SU-DHL-6 (cell line): ENCODE measurements around the gene PDE1A.

Source experiments
- H2AFZ ChIP-seq: fragments of 200-600 bp; sonication (generic); 2 replicates; pipeline ENCODE4 v1.6.1; 2014; ENCODE audit warnings: low read depth, mild to moderate bottlenecking, moderate library complexity, mixed read lengths, antibody characterized with exemption, low read length; ENCODE audit not compliant: severe bottlenecking
- H3F3A ChIP-seq: fragments of 200-600 bp; shearing (Covaris generic); 2 replicates; pipeline ENCODE4 v1.6.0; 2016; ENCODE audit warnings: antibody characterized with exemption, mild to moderate bottlenecking; ENCODE audit not compliant: insufficient read depth
- H3K27ac ChIP-seq: fragments of 200-600 bp; sonication (generic); 2 replicates; pipeline ENCODE4 v1.5.1; 2016; ENCODE audit warnings: low read depth, mild to moderate bottlenecking, low read length, moderate library complexity, mixed read lengths
- H3K27me3 ChIP-seq: fragments of 200-600 bp; sonication (generic), shearing (Covaris generic); 2 replicates; pipeline ENCODE4 v1.6.0; 2014; ENCODE audit warnings: mild to moderate bottlenecking, low read length
- H3K36me3 ChIP-seq: fragments of 200-600 bp; sonication (generic); 2 replicates; pipeline ENCODE4 v1.6.1; 2014; ENCODE audit warnings: mild to moderate bottlenecking, low read length, mixed read lengths
- H3K4me2 ChIP-seq: fragments of 300-600, 200-600 bp; shearing (Covaris generic), sonication (generic); 2 replicates; pipeline ENCODE4 v1.6.0; 2014; ENCODE audit warnings: low read length, low read depth, mild to moderate bottlenecking; ENCODE audit not compliant: poor library complexity, severe bottlenecking
- H3K4me3 ChIP-seq: fragments of 200-600 bp; sonication (generic); 2 replicates; pipeline ENCODE4 v1.5.1; 2014; ENCODE audit warnings: antibody characterized with exemption, low read length, mild to moderate bottlenecking, mixed read lengths; ENCODE audit not compliant: insufficient read depth, poor library complexity, severe bottlenecking
- H3K79me2 ChIP-seq: fragments of 200-600 bp; sonication (generic); 2 replicates; pipeline ENCODE4 v1.6.1; 2014; ENCODE audit warnings: mild to moderate bottlenecking, low read length, moderate library complexity; ENCODE audit not compliant: insufficient read depth
- H3K9ac ChIP-seq: fragments of 200-600 bp; sonication (generic); 2 replicates; pipeline ENCODE4 v1.7.0; 2014; ENCODE audit warnings: mild to moderate bottlenecking, low read length
- H3K9me2 ChIP-seq: fragments of 200-600 bp; sonication (generic); replicated peaks from 2 replicates; pipeline ENCODE4 v1.6.1; 2014; ENCODE audit warnings: low read length; ENCODE audit not compliant: insufficient read depth
- H3K9me3 ChIP-seq: fragments of 200-600 bp; sonication (generic); 2 replicates; pipeline ENCODE4 v1.6.1; 2014; ENCODE audit warnings: low read length, mixed read lengths; ENCODE audit not compliant: insufficient read depth
- H4K20me1 ChIP-seq: fragments of 200-600 bp; sonication (generic); 2 replicates; pipeline ENCODE4 v1.6.1; 2014; ENCODE audit warnings: low read depth, mild to moderate bottlenecking, antibody characterized with exemption, low read length, moderate library complexity, mixed read lengths
- EZH2phosphoT487 ChIP-seq: fragments of 200-600 bp; sonication (generic), shearing (Covaris generic); conservative IDR thresholded peaks from 2 replicates; pipeline ENCODE4 v1.6.1; 2018; ENCODE audit warnings: mild to moderate bottlenecking, antibody characterized with exemption, low read length, moderate library complexity, mixed read lengths
- TF ChIP-seq, protein P1 (sequence below): fragments of 200-600 bp; sonication (generic); IDR thresholded peaks from one replicate; pipeline ENCODE4 v1.5.1; 2017; ENCODE audit warnings: antibody characterized with exemption, mild to moderate bottlenecking, low read length, moderate library complexity; ENCODE audit not compliant: insufficient read depth, poor library complexity, severe bottlenecking

Gene PDE1A

GRCh38 chr2:182447163-182447562 is 20.3 kb upstream of the PDE1A start:
- H2AFZ ChIP-seq: no peak overlapping the region

GRCh38 chr2:182446087-182446486 is 19.3 kb upstream of the PDE1A start:
- Histone ChIP-seq H3K4me2 (no peak overlapping the region), H3K9me3 (no peaks in the 10 kb centered on the region), H3K27ac (no peak overlapping the region), H3K36me3 (no peaks in the 10 kb centered on the region), H3K27me3 (no peaks in the 10 kb centered on the region), H3K79me2 (no peaks in the 10 kb centered on the region), H3K9ac (no peak overlapping the region), H3F3A (no peaks in the 10 kb centered on the region), H4K20me1 (no peaks in the 10 kb centered on the region), H3K4me3 (no peak overlapping the region), H3K9me2 (no peaks in the 10 kb centered on the region), H2AFZ (no peak overlapping the region)
- TF ChIP-seq, protein P1, sequence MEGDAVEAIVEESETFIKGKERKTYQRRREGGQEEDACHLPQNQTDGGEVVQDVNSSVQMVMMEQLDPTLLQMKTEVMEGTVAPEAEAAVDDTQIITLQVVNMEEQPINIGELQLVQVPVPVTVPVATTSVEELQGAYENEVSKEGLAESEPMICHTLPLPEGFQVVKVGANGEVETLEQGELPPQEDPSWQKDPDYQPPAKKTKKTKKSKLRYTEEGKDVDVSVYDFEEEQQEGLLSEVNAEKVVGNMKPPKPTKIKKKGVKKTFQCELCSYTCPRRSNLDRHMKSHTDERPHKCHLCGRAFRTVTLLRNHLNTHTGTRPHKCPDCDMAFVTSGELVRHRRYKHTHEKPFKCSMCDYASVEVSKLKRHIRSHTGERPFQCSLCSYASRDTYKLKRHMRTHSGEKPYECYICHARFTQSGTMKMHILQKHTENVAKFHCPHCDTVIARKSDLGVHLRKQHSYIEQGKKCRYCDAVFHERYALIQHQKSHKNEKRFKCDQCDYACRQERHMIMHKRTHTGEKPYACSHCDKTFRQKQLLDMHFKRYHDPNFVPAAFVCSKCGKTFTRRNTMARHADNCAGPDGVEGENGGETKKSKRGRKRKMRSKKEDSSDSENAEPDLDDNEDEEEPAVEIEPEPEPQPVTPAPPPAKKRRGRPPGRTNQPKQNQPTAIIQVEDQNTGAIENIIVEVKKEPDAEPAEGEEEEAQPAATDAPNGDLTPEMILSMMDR: no peak
- no peak for TF ChIP-seq EZH2phosphoT487

More at GRCh38 chr2:182447163-182447562, 20.3 kb upstream of the PDE1A start:
- Histone ChIP-seq H4K20me1 (no peaks in the 10 kb centered on the region), H3K9me3 (no peaks in the 10 kb centered on the region), H3K36me3 (no peaks in the 10 kb centered on the region), H3K9ac (no peak overlapping the region), H3K27ac (no peak overlapping the region), H3F3A (no peaks in the 10 kb centered on the region), H3K79me2 (no peaks in the 10 kb centered on the region), H3K4me3 (no peak overlapping the region), H3K27me3 (no peaks in the 10 kb centered on the region), H3K4me2 (no peak overlapping the region), H3K9me2 (no peaks in the 10 kb centered on the region)
- TF ChIP-seq, protein P1: no peak
- no peak for TF ChIP-seq EZH2phosphoT487

DNA sequence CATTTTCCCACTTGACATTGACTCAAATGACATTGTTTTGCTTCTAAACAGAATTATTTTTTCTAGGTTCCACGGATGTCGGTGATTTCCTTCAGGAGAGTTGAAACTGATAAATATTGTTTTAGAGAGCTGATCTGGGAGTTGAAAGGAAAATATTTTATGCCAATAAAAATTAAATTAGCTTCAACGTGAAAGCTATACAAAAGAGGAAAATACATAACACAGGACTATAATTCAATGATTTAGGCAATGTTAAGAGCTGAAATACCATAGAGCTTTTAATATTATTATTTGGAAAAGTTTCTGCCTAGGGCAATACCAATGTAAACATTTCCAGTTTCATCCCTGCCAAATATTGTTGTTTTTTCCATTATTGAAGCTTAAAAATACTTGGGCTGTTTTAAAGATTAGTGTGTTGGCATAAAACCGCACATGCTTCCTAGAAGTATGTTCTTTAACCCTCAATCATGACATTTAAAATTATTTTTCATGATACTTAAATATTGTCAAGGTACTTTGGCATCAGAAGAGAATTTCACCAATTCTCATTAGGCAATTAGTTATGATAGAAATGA is 18.6 kb upstream of the PDE1A start:
- Histone ChIP-seq H3K4me3 (no peak overlapping the region), H3K27me3 (no peaks in the 10 kb centered on the region), H3K9ac (no peak overlapping the region), H3F3A (no peaks in the 10 kb centered on the region), H3K4me2 (no peak overlapping the region), H4K20me1 (no peaks in the 10 kb centered on the region), H3K79me2 (no peaks in the 10 kb centered on the region), H3K36me3 (no peaks in the 10 kb centered on the region), H3K9me2 (no peaks in the 10 kb centered on the region), H3K27ac (no peak overlapping the region), H2AFZ (no peak overlapping the region), H3K9me3 (no peaks in the 10 kb centered on the region)
- TF ChIP-seq, protein P1: no peak
- TF ChIP-seq EZH2phosphoT487: no peak
